Osteoblast (primary cell): ENCODE results near the gene LRRFIP1. TPM values are rescaled to one million over a fixed set of nuclear protein-coding genes. Genes with fewer than 3 reads are reported as not detected.

ENCODE experiments used
- DNase-seq: peaks from one replicate; pipeline ENCODE4 v3.0.0; 2011; ENCODE audit warnings: low spot score, mixed read lengths; ENCODE audit not compliant: insufficient read length; ENCODE audit errors: missing footprints
- H2AFZ ChIP-seq: 2 replicates; pipeline ENCODE4 v1.6.0; 2011; ENCODE audit warnings: mild to moderate bottlenecking, low read length
- H3K27ac ChIP-seq: 2 replicates; pipeline ENCODE4 v1.5.1; 2011; ENCODE audit warnings: mild to moderate bottlenecking, low read depth, low read length, moderate library complexity
- H3K27me3 ChIP-seq: 2 replicates; pipeline ENCODE4 v1.6.0; 2012; ENCODE audit warnings: mild to moderate bottlenecking, control low read depth, inconsistent platforms, low read length, moderate library complexity; ENCODE audit not compliant: insufficient read depth
- H3K36me3 ChIP-seq: 2 replicates; pipeline ENCODE4 v1.5.1; 2011; ENCODE audit warnings: mild to moderate bottlenecking, low read length, control low read depth, moderate library complexity; ENCODE audit not compliant: insufficient read depth
- H3K4me1 ChIP-seq: 2 replicates; pipeline ENCODE4 v1.5.1; 2011; ENCODE audit warnings: mild to moderate bottlenecking, low read length, control low read depth, moderate library complexity; ENCODE audit not compliant: insufficient read depth
- H3K4me2 ChIP-seq: 2 replicates; pipeline ENCODE4 v1.6.0; 2011; ENCODE audit warnings: mild to moderate bottlenecking, low read length; ENCODE audit not compliant: insufficient read depth
- H3K4me3 ChIP-seq: fragments of 200-600 bp; sonication (generic); 3 replicates; pipeline ENCODE4 v1.5.1; 2012; ENCODE audit warnings: mild to moderate bottlenecking, low read length, inconsistent platforms; ENCODE audit not compliant: insufficient read depth
- H3K79me2 ChIP-seq: 2 replicates; pipeline ENCODE4 v1.6.0; 2012; ENCODE audit warnings: mild to moderate bottlenecking, low read length, control low read depth, inconsistent platforms; ENCODE audit not compliant: insufficient read depth
- H3K9me3 ChIP-seq: 2 replicates; pipeline ENCODE4 v1.5.1; 2011; ENCODE audit warnings: low read depth, low read length, control low read depth
- H4K20me1 ChIP-seq: 2 replicates; pipeline ENCODE4 v1.6.0; 2012; ENCODE audit warnings: mild to moderate bottlenecking, low read length, control low read depth; ENCODE audit not compliant: insufficient read depth
- total RNA-seq: library from RNA; depleted of rRNA; stranded (reverse); fragments of >200 nt; gene quantifications from 2 replicates; pipeline ENCODE4 v1.2.3, GENCODE V29; 2012
- TF ChIP-seq, protein P1 (sequence below): IDR thresholded peaks from 2 replicates; pipeline ENCODE4 v1.5.1; 2011; ENCODE audit warnings: mild to moderate bottlenecking, low read depth, low read length, moderate library complexity; ENCODE audit errors: extremely low read depth

Gene LRRFIP1
- total RNA-seq, 1 donor, result 51.8 TPM

DNA sequence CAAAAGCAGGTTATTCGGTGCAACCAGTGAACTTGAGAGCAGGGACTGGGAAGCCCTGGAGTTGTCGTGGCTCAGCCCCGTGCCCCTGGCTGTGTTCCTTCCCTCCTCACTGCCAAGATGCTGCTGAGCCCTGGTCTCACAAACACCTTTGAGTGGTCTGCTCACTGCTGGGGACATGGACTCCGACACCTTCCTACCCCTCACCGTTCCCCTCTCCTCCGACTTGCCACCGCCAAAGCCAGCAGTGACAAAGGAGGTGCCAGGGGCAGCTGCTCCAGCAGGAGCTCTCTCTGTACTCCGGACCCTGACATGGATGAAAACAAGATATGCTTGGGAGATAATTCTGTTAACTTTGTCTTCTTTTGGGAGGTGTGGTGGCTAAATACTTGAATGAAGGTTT, 17.9 kb downstream of the LRRFIP1 start:
- H2AFZ ChIP-seq, result no peak overlapping the region
- peaks cover 8% of the 10 kb centered on the region for H3K36me3 ChIP-seq
- no peak overlapping the region for H3K27ac ChIP-seq
- H3K79me2 ChIP-seq, result peaks cover 25% of the 10 kb centered on the region
- no peak for DNase-seq
- H3K27me3 ChIP-seq, result no peaks in the 10 kb centered on the region
- H3K4me2 ChIP-seq, result no peak overlapping the region
- peaks cover 23% of the 10 kb centered on the region for H4K20me1 ChIP-seq
- no peaks in the 10 kb centered on the region for H3K9me3 ChIP-seq
- no peak overlapping the region for H3K4me3 ChIP-seq
- TF ChIP-seq, protein P1, sequence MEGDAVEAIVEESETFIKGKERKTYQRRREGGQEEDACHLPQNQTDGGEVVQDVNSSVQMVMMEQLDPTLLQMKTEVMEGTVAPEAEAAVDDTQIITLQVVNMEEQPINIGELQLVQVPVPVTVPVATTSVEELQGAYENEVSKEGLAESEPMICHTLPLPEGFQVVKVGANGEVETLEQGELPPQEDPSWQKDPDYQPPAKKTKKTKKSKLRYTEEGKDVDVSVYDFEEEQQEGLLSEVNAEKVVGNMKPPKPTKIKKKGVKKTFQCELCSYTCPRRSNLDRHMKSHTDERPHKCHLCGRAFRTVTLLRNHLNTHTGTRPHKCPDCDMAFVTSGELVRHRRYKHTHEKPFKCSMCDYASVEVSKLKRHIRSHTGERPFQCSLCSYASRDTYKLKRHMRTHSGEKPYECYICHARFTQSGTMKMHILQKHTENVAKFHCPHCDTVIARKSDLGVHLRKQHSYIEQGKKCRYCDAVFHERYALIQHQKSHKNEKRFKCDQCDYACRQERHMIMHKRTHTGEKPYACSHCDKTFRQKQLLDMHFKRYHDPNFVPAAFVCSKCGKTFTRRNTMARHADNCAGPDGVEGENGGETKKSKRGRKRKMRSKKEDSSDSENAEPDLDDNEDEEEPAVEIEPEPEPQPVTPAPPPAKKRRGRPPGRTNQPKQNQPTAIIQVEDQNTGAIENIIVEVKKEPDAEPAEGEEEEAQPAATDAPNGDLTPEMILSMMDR, result no peak
- H3K4me1 ChIP-seq, result no peaks in the 10 kb centered on the region

DNA sequence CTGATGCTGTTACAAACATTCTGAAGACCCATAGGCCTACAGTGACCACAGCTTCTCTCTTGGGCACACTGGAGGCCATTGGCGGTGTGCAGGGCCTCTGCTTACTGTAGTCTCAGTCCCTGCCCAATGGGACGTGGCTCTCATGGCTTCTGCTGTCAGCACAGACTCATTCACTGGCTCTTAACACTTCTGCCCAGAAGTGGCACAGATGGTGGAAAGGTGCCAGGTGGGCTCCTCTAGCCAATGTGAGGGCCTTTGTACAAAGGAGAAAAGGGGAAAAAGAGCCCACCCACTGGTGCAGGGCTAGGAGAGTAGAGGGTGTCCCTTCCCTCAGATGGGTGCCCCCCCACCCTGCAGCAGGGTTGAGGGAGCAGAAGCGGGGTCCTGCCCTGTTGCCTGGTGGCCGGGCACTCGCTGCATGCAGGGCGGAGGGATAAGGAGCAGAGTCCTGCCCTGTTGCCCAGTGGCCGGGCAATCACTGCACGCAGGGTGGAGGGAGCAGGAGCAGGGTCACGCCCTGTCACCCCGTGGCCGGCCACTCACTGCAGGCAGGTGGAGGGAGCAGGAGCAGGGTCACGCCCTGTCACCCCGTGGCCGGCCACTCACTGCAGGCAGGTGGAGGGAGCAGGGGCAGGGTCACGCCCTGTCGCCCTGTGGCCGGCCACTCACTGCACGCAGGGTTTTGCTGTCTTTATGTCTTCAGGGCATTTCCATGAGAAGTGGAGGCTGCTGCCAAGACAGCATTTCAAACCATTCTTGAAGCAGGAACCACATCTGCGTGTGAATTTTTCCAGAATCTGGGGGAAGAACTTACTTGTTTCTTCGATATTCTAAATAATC, 20.0 kb downstream of the LRRFIP1 start:
- Histone ChIP-seq H2AFZ (no peak overlapping the region), H3K4me1 (no peaks in the 10 kb centered on the region), H4K20me1 (peaks cover 18% of the 10 kb centered on the region)

DNA sequence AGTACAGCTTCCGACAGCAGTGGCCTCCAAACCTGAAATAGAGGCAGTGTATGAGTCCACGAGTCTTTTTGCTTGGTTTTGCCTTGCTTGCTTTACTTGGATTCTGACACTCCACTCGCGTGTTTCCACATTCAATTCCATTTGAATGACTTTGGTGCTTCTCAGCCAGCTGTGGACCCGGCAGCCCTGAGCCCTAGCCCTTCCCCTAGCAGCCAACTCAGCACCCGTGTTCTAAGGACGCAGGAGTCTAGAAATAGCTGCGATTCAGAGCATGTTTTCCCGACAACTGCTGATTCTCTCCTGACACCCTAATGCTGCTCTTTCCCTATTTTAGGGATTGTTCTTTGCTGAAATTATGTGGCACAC, 20.6 kb downstream of the LRRFIP1 start:
- no peak overlapping the region for H2AFZ ChIP-seq
- TF ChIP-seq, protein P1, result no peak
- H3K36me3 ChIP-seq, result peaks cover 8% of the 10 kb centered on the region
- peaks cover 14% of the 10 kb centered on the region for H4K20me1 ChIP-seq
- peaks cover 17% of the 10 kb centered on the region for H3K79me2 ChIP-seq
- H3K4me1 ChIP-seq, result no peaks in the 10 kb centered on the region
- no peak for DNase-seq
- no peak overlapping the region for H3K27ac ChIP-seq
- no peaks in the 10 kb centered on the region for H3K27me3 ChIP-seq
- no peak overlapping the region for H3K4me3 ChIP-seq
- H3K9me3 ChIP-seq, result no peaks in the 10 kb centered on the region
- H3K4me2 ChIP-seq, result no peak overlapping the region

More for the DNA sequence above, 20.0 kb downstream of the LRRFIP1 start:
- H3K27ac ChIP-seq, result no peak overlapping the region
- no peak for DNase-seq
- H3K36me3 ChIP-seq, result peaks cover 8% of the 10 kb centered on the region
- H3K4me3 ChIP-seq, result no peak overlapping the region
- H3K4me2 ChIP-seq, result no peak overlapping the region
- H3K79me2 ChIP-seq, result peaks cover 19% of the 10 kb centered on the region
- TF ChIP-seq, protein P1, result no peak
- no peaks in the 10 kb centered on the region for H3K27me3 ChIP-seq
- H3K9me3 ChIP-seq, result no peaks in the 10 kb centered on the region

DNA sequence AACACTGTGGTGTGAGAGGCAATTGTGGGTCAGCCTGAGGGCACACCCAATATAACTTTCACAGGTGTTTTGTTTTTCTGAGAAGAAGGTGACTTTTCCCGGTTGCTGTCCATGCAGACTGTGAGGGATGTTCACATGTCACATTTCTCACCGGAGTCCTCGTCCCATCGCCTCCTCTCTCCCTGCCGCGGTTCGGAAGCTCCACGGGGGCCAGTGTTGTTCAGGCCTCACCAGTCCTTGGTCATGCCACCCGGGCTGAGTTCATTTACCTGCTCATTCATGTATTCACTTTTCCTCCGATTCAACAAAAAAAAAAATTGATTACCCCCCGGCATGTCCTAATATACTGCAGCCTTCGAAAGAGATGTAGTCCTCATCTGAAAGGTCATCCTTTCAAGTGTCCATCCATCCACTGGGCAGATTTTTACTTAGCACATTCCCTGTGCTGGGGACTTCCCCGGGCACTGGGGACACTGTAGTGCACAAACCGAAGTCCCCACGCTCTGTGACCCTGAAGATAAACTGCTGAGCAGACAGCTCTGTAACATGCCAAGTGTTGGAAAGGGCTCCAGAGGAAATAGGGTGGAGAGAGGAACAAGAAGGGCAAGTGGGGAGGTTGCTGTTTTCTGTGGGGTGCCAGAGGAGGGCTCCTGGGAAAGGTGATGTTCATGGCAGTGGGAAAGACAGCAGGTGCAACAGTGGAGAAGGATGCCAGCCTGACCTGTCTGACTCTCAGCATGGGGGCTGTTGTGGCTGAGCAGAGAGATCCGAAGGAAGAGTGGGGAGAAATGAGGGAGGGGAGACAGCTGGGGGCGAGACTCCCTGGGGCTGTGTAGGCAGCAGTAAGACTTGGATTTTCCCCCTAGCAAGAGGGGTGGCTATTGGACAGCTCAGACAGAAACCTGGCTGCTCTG, 22.4 kb downstream of the LRRFIP1 start:
- Histone ChIP-seq H3K27ac (no peak overlapping the region), H3K4me2 (no peak overlapping the region), H3K4me3 (no peak overlapping the region), H2AFZ (no peak overlapping the region), H4K20me1 (peaks cover 3% of the 10 kb centered on the region), H3K27me3 (no peaks in the 10 kb centered on the region), H3K9me3 (no peaks in the 10 kb centered on the region), H3K4me1 (peaks cover 2% of the 10 kb centered on the region), H3K36me3 (peaks cover 6% of the 10 kb centered on the region), H3K79me2 (peaks cover 3% of the 10 kb centered on the region)
- TF ChIP-seq, protein P1, result no peak
- no peak for DNase-seq
